ENCODE data around the gene ACYP2. TPM values are rescaled to one million over a fixed set of nuclear protein-coding genes. Genes with fewer than 3 reads are reported as not detected.

ACYP2 gene
- total and polyA plus RNA-seq, 11 donors: 39.7 to 107 (median 53.2) TPM

DNA sequence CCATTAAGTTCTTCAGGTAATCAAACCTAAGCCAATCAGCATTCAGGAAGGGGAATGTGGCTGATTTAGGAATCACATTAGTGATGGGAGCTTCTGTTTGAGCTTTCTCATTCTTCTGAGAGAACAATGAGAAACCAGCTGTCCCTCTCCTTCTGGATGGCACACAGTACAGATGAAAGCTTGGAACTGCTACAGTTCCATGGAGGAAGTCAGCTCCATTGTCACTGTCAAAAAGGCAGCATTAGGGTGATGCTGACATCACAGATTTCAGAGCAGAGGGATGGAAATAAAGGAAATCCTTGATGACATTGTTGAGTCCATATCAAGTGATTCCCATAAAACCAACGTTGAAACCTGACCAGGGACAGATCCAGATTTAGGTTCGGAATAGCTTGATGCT, 36.1 kb upstream of the ACYP2 start:
- peaks cover 0 to 8% (median 0%) of the 10 kb centered on the region in 9 donors for H3K36me3 ChIP-seq
- TF ChIP-seq CTCF (IDR thresholded peaks at IDR 0.05): no peak
- TF ChIP-seq POLR2A (IDR thresholded peaks at IDR 0.05): no peak
- H3K27me3 ChIP-seq: no peaks in the 10 kb centered on the region
- 64 to 69% (median 68%) methylated on average over 2 of the region's 2 CpGs for WGBS, 4 donors
- H3K4me1 ChIP-seq: peaks cover 0 to 26% (median 0%) of the 10 kb centered on the region in 12 donors
- no peaks in the 10 kb centered on the region for H3K9me3 ChIP-seq
- intact Hi-C loops (cut with DNase I): loop anchor here in 1 of 10 donors (10.0 kb wide), 1 partner anchor 115 kb away; no protein-coding TSS in a partner anchor
- DNase-seq (no peak), ATAC-seq (no peak)
- no peak overlapping the region for H3K4me3 ChIP-seq
- H3K27ac ChIP-seq: no peak overlapping the region

GRCh38 chr2:54081574-54081973, 33.8 kb upstream of the ACYP2 start:
- H3K36me3 ChIP-seq: peaks cover 0 to 8% (median 0%) of the 10 kb centered on the region in 9 donors
- H3K27ac ChIP-seq: no peak overlapping the region
- no peak for DNase-seq
- H3K9me3 ChIP-seq: no peaks in the 10 kb centered on the region
- intact Hi-C loops (cut with DNase I): no loop called here
- no peak overlapping the region for H3K4me3 ChIP-seq
- TF ChIP-seq POLR2A (IDR thresholded peaks at IDR 0.05) (no peak), CTCF (IDR thresholded peaks at IDR 0.05) (no peak)
- no peaks in the 10 kb centered on the region for H3K27me3 ChIP-seq
- WGBS, 4 donors: 85 to 94% (median 87%) methylated on average over 6 of the region's 6 CpGs
- peaks cover 0 to 10% (median 0%) of the 10 kb centered on the region in 12 donors for H3K4me1 ChIP-seq
- no peak for ATAC-seq

GRCh38 chr2:54083021-54083420, 32.4 kb upstream of the ACYP2 start:
- Histone ChIP-seq H3K4me3 (no peak overlapping the region), H3K27me3 (no peaks in the 10 kb centered on the region), H3K27ac (no peak overlapping the region), H3K4me1 (peaks cover 0 to 2% (median 0%) of the 10 kb centered on the region in 12 donors), H3K9me3 (no peaks in the 10 kb centered on the region), H3K36me3 (peaks cover 0 to 8% (median 0%) of the 10 kb centered on the region in 9 donors)
- WGBS, 4 donors: 92 to 94% (median 92%) methylated on average over 6 of the region's 6 CpGs
- intact Hi-C loops (cut with DNase I): no loop called here
- DNase-seq (no peak), ATAC-seq (no peak)
- TF ChIP-seq POLR2A (IDR thresholded peaks at IDR 0.05) (no peak), CTCF (IDR thresholded peaks at IDR 0.05) (no peak)

GRCh38 chr2:54083445-54083844, 32.0 kb upstream of the ACYP2 start:
- intact Hi-C loops (cut with DNase I): no loop called here
- H3K36me3 ChIP-seq: peaks cover 0 to 8% (median 0%) of the 10 kb centered on the region in 9 donors
- H3K9me3 ChIP-seq: no peaks in the 10 kb centered on the region
- DNase-seq (no peak), ATAC-seq (no peak)
- H3K4me3 ChIP-seq: no peak overlapping the region
- H3K27ac ChIP-seq: no peak overlapping the region
- peaks cover 0 to 7% (median 0%) of the 10 kb centered on the region in 12 donors for H3K4me1 ChIP-seq
- WGBS, 4 donors: 75 to 90% (median 87%) methylated on average over 1 of the region's 1 CpG
- TF ChIP-seq CTCF (IDR thresholded peaks at IDR 0.05): no peak
- H3K27me3 ChIP-seq: no peaks in the 10 kb centered on the region
